Measurements from ENCODE around the gene CMTM7.
"Not testable (repeated sequence)": the region's sequence is repeated elsewhere in the genome, so short reads cannot be mapped to it uniquely, and the experiment has no call there.

CMTM7 gene

GRCh38 chr3:32438596-32439344 lies 47.1 kb downstream of the CMTM7 start:
- no peak for DNase-seq

- not testable (repeated sequence) for DNase-seq
Measured at GRCh38 chr3:32439421-32439820, 47.8 kb downstream of the CMTM7 start.

- DNase-seq, result no peak
Measured at GRCh38 chr3:32440611-32441350, 49.1 kb downstream of the CMTM7 start.

- no peak for DNase-seq
Measured at GRCh38 chr3:32442766-32443165, 51.1 kb downstream of the CMTM7 start.

GRCh38 chr3:32443478-32443877 lies 51.8 kb downstream of the CMTM7 start:
- no peak for DNase-seq

- DNase-seq, result no peak
Measured at GRCh38 chr3:32447865-32448400, 56.3 kb downstream of the CMTM7 start.

- DNase-seq, result no peak
Measured at GRCh38 chr3:32448686-32449474, 57.2 kb downstream of the CMTM7 start.

GRCh38 chr3:32449691-32450090 lies 58.0 kb downstream of the CMTM7 start:
- DNase-seq, result no peak

GRCh38 chr3:32450426-32450825 lies 58.8 kb downstream of the CMTM7 start:
- no peak for DNase-seq

- no peak for DNase-seq
Measured at GRCh38 chr3:32450992-32451659, 59.5 kb downstream of the CMTM7 start.

- DNase-seq, result no peak
Measured at GRCh38 chr3:32452009-32452408, 60.4 kb downstream of the CMTM7 start.

GRCh38 chr3:32453346-32453745 lies 61.7 kb downstream of the CMTM7 start:
- no peak for DNase-seq

- DNase-seq, result no peak
Measured at GRCh38 chr3:32454111-32454510, 62.5 kb downstream of the CMTM7 start.

GRCh38 chr3:32454731-32455608 lies 63.3 kb downstream of the CMTM7 start:
- DNase-seq, result no peak

GRCh38 chr3:32455609-32456428 lies 64.2 kb downstream of the CMTM7 start:
- no peak for DNase-seq

GRCh38 chr3:32456429-32457130 lies 64.9 kb downstream of the CMTM7 start:
- no peak for DNase-seq

GRCh38 chr3:32457971-32458471 lies 66.4 kb downstream of the CMTM7 start:
- DNase-seq, result peak; percentile 55 to 56

- DNase-seq, result no peak
Measured at GRCh38 chr3:32459450-32459849, 67.8 kb downstream of the CMTM7 start.

- peak; percentile 43 to 55 for DNase-seq
Measured at GRCh38 chr3:32460031-32460749, 68.5 kb downstream of the CMTM7 start.

Data from activated CD4-positive, alpha-beta T cell treated with anti-CD3 and anti-CD28 coated beads for 4 hours (primary cell).